ENCODE measurements around the gene DLGAP1. TPM values are rescaled to one million over a fixed set of nuclear protein-coding genes. Genes with fewer than 3 reads are reported as not detected.

DLGAP1 gene
- total and polyA plus RNA-seq, 2 of the 8 experiments (the other 6 are each of a cell fraction or from before 2014, with no cell fraction given), result 11.8 to 16.9 TPM

DNA sequence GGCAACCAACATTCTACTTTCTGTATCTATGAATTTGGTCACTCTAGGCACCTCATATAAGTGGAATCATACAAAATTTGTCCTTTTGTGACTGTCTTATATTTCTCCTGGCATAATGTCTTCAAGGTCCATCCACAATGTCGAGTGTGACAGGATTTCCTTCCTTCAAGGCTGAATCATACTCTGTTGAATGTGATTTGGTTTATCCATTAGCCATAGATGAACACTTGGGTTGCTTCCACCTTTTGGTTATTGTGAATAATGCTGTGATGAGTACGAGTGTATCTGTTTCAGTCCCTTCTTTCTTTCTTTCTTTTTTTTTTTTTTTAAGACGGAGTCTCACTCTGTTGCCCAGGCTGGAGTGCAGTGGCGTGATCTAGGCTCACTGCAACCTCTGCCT is 693.8 kb downstream of the DLGAP1 start:
- Histone ChIP-seq H2AK5ac (ENCODE audit: low read depth, low read length) (no peak overlapping the region), H4K91ac (replicated peaks; ENCODE audit: insufficient read length, low read length) (no peak overlapping the region), H2BK5ac (ENCODE audit: low read depth, low read length) (no peak overlapping the region), H3K4ac (replicated peaks; ENCODE audit: insufficient read length, low read depth, low read length) (no peak overlapping the region), H2BK12ac (ENCODE audit: low read depth, low read length) (no peak overlapping the region), H3K4me1 (replicated peaks in 1 of 4; ENCODE audit: control insufficient read depth in 3 of 4, insufficient read depth in 4 of 4, low read length in 3 of 4) (no peaks in the 10 kb centered on the region; a peak in 1 of 7 replicates), H3K27ac (ENCODE audit: low read depth, low read length) (no peak overlapping the region), H4K20me1 (replicated peaks in 1 of 2; ENCODE audit: control insufficient read depth in 1 of 2, insufficient read depth in 2 of 2, low read length in 2 of 2) (no peaks in the 10 kb centered on the region), H4K5ac (ENCODE audit: insufficient read length, low read depth, low read length) (no peak overlapping the region), H3K23me2 (ENCODE audit: low read depth, low read length) (no peaks in the 10 kb centered on the region), H3K4me3 (ENCODE audit: extremely low read depth in 1 of 4, insufficient read depth in 2 of 4, low read depth in 3 of 4, low read length in 4 of 4) (no peak overlapping the region), H2AFZ (ENCODE audit: low read length) (no peak overlapping the region), H3K9me3 (ENCODE audit: insufficient read depth in 2 of 2, low read depth in 1 of 2, low read length in 1 of 2) (peaks cover 0 to 4% of the 10 kb centered on the region in 2 experiments; a peak in 1 of 4 replicates), H3K18ac (ENCODE audit: extremely low read depth, low read length) (no peak overlapping the region), H3K23ac (ENCODE audit: insufficient read length) (no peak overlapping the region), H3K79me2 (ENCODE audit: control insufficient read depth in 1 of 2, insufficient read depth in 2 of 2, low read length in 2 of 2) (no peaks in the 10 kb centered on the region), H3K27me3 (replicated peaks in 1 of 4; ENCODE audit: control insufficient read depth in 3 of 4, extremely low read depth in 1 of 4, insufficient read depth in 3 of 4, low read length in 3 of 4) (no peaks in the 10 kb centered on the region), H2BK15ac (ENCODE audit: low read length) (no peak overlapping the region), H3K14ac (ENCODE audit: insufficient read length) (no peak overlapping the region), H3K4me2 (ENCODE audit: insufficient read depth in 1 of 2, low read depth in 2 of 2, low read length in 2 of 2) (no peak overlapping the region), H2BK20ac (ENCODE audit: low read length) (no peak overlapping the region), H2BK120ac (replicated peaks; ENCODE audit: low read depth, low read length) (no peak overlapping the region), H3K36me3 (ENCODE audit: control insufficient read depth in 2 of 4, insufficient read depth in 4 of 4, low read length in 3 of 4) (no peaks in the 10 kb centered on the region; a peak in 1 of 8 replicates), H3K79me1 (ENCODE audit: low read depth, low read length) (no peaks in the 10 kb centered on the region), H3K56ac (replicated peaks; ENCODE audit: insufficient read length, low read depth, low read length) (no peak overlapping the region), H4K8ac (ENCODE audit: extremely low read depth, insufficient read depth, low read length) (no peak overlapping the region), H3K9ac (replicated peaks in 1 of 4; ENCODE audit: extremely low read depth in 1 of 4, low read depth in 3 of 4, low read length in 3 of 4) (no peak overlapping the region)
- ChIA-PET POLR2A (ENCODE audit: partially characterized antibody) (no interaction called here), CTCF (ENCODE audit: partially characterized antibody) (interaction anchor here (5.8 kb wide), 1 partner anchor 11 kb away, joined by 36 read pairs; no protein-coding TSS in a partner anchor)
- WGBS, 2 experiments (ENCODE audit: extremely low coverage in 1 of 2, insufficient coverage in 1 of 2, insufficient read length in 1 of 2, insufficient replicate concordance in 2 of 2, low coverage in 1 of 2, low lambda C conversion rate in 2 of 2, missing lambda C conversion rate in 1 of 2), result 93% methylated on average over 2 of the region's 4 CpGs; no CpG with 5 or more reads in 1 of the 2 experiments
- no peak for FAIRE-seq
- TF ChIP-seq EGR1 (IDR thresholded peaks at IDR 0.05; ENCODE audit: borderline replicate concordance, low read depth, low read length), result no peak
- no peak for TF ChIP-seq EP300 (IDR thresholded peaks at IDR 0.05; ENCODE audit: borderline replicate concordance in 1 of 2, low read depth in 2 of 2, low read length in 2 of 2)
- no peak for TF ChIP-seq BRCA1 (IDR thresholded peaks at IDR 0.05; ENCODE audit: low read depth, low read length)
- no peak for TF ChIP-seq BACH1 (IDR thresholded peaks at IDR 0.05; ENCODE audit: low read length)
- DNase-seq (ENCODE audit: low read depth in 1 of 2, low spot score in 2 of 2), result no peak
